Medulla oblongata (tissue), 1 donor: ENCODE measurements around the gene TOX2.

Experiments used
- DNase-seq: peaks from one replicate; pipeline ENCODE4 v3.0.0-alpha.2; 2015; ENCODE audit errors: extremely low spot score

TOX2 gene

GRCh38 chr20:44080064-44080463, 165.4 kb downstream of the TOX2 start:
- DNase-seq: no peak

- DNase-seq: peak; percentile 91
Observed at GRCh38 chr20:44080646-44081267, 166.1 kb downstream of the TOX2 start.

- no peak for DNase-seq
Observed at GRCh38 chr20:44081476-44081875, 166.8 kb downstream of the TOX2 start.

GRCh38 chr20:44081888-44082287, 167.2 kb downstream of the TOX2 start:
- no peak for DNase-seq

GRCh38 chr20:44083220-44083933, 168.7 kb downstream of the TOX2 start:
- DNase-seq: no peak

- no peak for DNase-seq
Observed at GRCh38 chr20:44084439-44084838, 169.8 kb downstream of the TOX2 start.

GRCh38 chr20:44084891-44085290, 170.2 kb downstream of the TOX2 start:
- DNase-seq: no peak

GRCh38 chr20:44085616-44086434, 171.2 kb downstream of the TOX2 start:
- DNase-seq: no peak

GRCh38 chr20:44087051-44087856, 172.6 kb downstream of the TOX2 start:
- DNase-seq: peak; percentile 41

- no peak for DNase-seq
Observed at GRCh38 chr20:44087857-44088120, 173.1 kb downstream of the TOX2 start.

- no peak for DNase-seq
Observed at GRCh38 chr20:44089987-44090674, 175.5 kb downstream of the TOX2 start.

- DNase-seq: no peak
Observed at GRCh38 chr20:44091026-44091425, 176.4 kb downstream of the TOX2 start.

GRCh38 chr20:44092551-44093248, 178.0 kb downstream of the TOX2 start:
- peak; percentile 25 for DNase-seq

GRCh38 chr20:44093249-44093582, 178.6 kb downstream of the TOX2 start:
- DNase-seq: no peak

- DNase-seq: no peak
Observed at GRCh38 chr20:44095831-44096230, 181.2 kb downstream of the TOX2 start.

- no peak for DNase-seq
Observed at GRCh38 chr20:44097521-44098255, 183.0 kb downstream of the TOX2 start.

- DNase-seq: no peak
Observed at GRCh38 chr20:44098256-44098630, 183.6 kb downstream of the TOX2 start.

GRCh38 chr20:44098657-44099056, 184.0 kb downstream of the TOX2 start:
- DNase-seq: no peak

GRCh38 chr20:44099832-44100231, 185.2 kb downstream of the TOX2 start:
- no peak for DNase-seq

- DNase-seq: no peak
Observed at GRCh38 chr20:44102582-44102981, 187.9 kb downstream of the TOX2 start.
